GM19240 (cell line): ENCODE results near the gene OR1C1.
"Not testable (repeated sequence)": the region's sequence is repeated elsewhere in the genome, so short reads cannot be mapped to it uniquely, and the experiment has no call there.

Source experiments
- DNase-seq: peaks from one replicate; pipeline ENCODE4 v3.0.0; 2011; ENCODE audit warnings: low spot score; ENCODE audit not compliant: insufficient read length

OR1C1 gene

GRCh38 chr1:247760456-247760855 lies at the start of gene OR1C1:
Gene OR1C1, minus strand, starts transcription at chr1:247760556. Its CDS starts 2,150 bp downstream, at chr1:247758406.
- DNase-seq, result no peak

- DNase-seq, result no peak
These were observed 37.2 kb upstream of the OR1C1 start for GRCh38 chr1:247797518-247797917.

GRCh38 chr1:247769603-247770002 lies 9.2 kb upstream of the OR1C1 start:
- DNase-seq, result no peak

GRCh38 chr1:247754311-247754710 lies 6.0 kb downstream of the OR1C1 start:
- not testable (repeated sequence) for DNase-seq

GRCh38 chr1:247749870-247750269 lies 10.5 kb downstream of the OR1C1 start:
- DNase-seq, result no peak

- no peak for DNase-seq
These were observed 12.3 kb downstream of the OR1C1 start, which contains the start of gene OR14A2 for GRCh38 chr1:247748041-247748440. Gene OR14A2, minus strand, starts transcription at chr1:247748141.

GRCh38 chr1:247747616-247748015 lies 12.7 kb downstream of the OR1C1 start:
- DNase-seq, result no peak

GRCh38 chr1:247746391-247746935 lies 13.9 kb downstream of the OR1C1 start:
- DNase-seq, result no peak

GRCh38 chr1:247742215-247742760 lies 18.1 kb downstream of the OR1C1 start:
- DNase-seq, result not testable (repeated sequence)

GRCh38 chr1:247741756-247742155 lies 18.6 kb downstream of the OR1C1 start:
- no peak for DNase-seq

- DNase-seq, result no peak
These were observed 19.6 kb downstream of the OR1C1 start for GRCh38 chr1:247740721-247741120.

GRCh38 chr1:247738315-247738714 lies 22.0 kb downstream of the OR1C1 start, which contains the start of gene OR14K1:
Gene OR14K1, plus strand, starts transcription at chr1:247738615. Its CDS starts 0 bp downstream, at chr1:247738615.
- no peak for DNase-seq

- DNase-seq, result no peak
These were observed 39.1 kb downstream of the OR1C1 start for GRCh38 chr1:247721222-247721621.

GRCh38 chr1:247716546-247716945 lies 43.8 kb downstream of the OR1C1 start, which contains the start of gene OR6F1:
Gene OR6F1, minus strand, starts transcription at chr1:247716646. Its CDS starts 3,891 bp downstream, at chr1:247712755.
- DNase-seq, result no peak

- DNase-seq, result no peak
These were observed 46.6 kb downstream of the OR1C1 start for GRCh38 chr1:247713753-247714152.

GRCh38 chr1:247710681-247711080 lies 49.7 kb downstream of the OR1C1 start:
- DNase-seq, result not testable (repeated sequence)
